Stimulated activated CD4-positive, alpha-beta T cell treated with anti-CD3 and anti-CD28 coated beads, Interleukin-4, amount 100 ng/mL, for 4 hours (primary cell): ENCODE data around the gene NPBWR2.

ENCODE experiments used
- DNase-seq, 2 experiments: peaks; one replicate each; pipeline ENCODE4 v3.0.0-alpha.2; 2020

Gene NPBWR2

GRCh38 chr20:64083804-64084684, 23.3 kb downstream of the NPBWR2 start, which contains the start of gene LKAAEAR1:
Gene LKAAEAR1, minus strand, starts transcription at chr20:64084398. Its CDS starts 179 bp downstream, at chr20:64084219.
- DNase-seq, result no peak

- peak; percentile 59 to 75 for DNase-seq
Measured at GRCh38 chr20:64083378-64083803, 24.0 kb downstream of the NPBWR2 start.

- DNase-seq, result no peak
Measured at GRCh38 chr20:64082820-64083377, 24.5 kb downstream of the NPBWR2 start.

- DNase-seq, result no peak
Measured at GRCh38 chr20:64082126-64082731, 25.1 kb downstream of the NPBWR2 start.

- DNase-seq, result no peak
Measured at GRCh38 chr20:64081624-64081964, 25.8 kb downstream of the NPBWR2 start.

- no peak for DNase-seq
Measured at GRCh38 chr20:64080813-64081623, 26.3 kb downstream of the NPBWR2 start.

GRCh38 chr20:64080013-64080812, 27.2 kb downstream of the NPBWR2 start, which contains the start of gene OPRL1:
Gene OPRL1, plus strand, starts transcription at chr20:64080082. Its CDS starts 12,639 bp downstream, at chr20:64092721.
- peak in 1 of 2 experiments; percentile 50 for DNase-seq

- peak; percentile 67 to 71 for DNase-seq
Measured at GRCh38 chr20:64079273-64080012, 27.9 kb downstream of the NPBWR2 start, which contains the start of gene RGS19. Gene RGS19, minus strand, starts transcription at chr20:64079518. Its CDS starts 2,632 bp downstream, at chr20:64076886.

- no peak for DNase-seq
Measured at GRCh38 chr20:64078934-64079272, 28.5 kb downstream of the NPBWR2 start.

GRCh38 chr20:64077876-64078551, 29.4 kb downstream of the NPBWR2 start:
- DNase-seq, result peak; percentile 41 to 46

GRCh38 chr20:64077541-64077875, 29.9 kb downstream of the NPBWR2 start:
- no peak for DNase-seq

GRCh38 chr20:64077094-64077493, 30.3 kb downstream of the NPBWR2 start:
- no peak for DNase-seq

GRCh38 chr20:64076061-64076997, 31.0 kb downstream of the NPBWR2 start:
- no peak for DNase-seq

GRCh38 chr20:64075556-64075955, 31.8 kb downstream of the NPBWR2 start:
- no peak for DNase-seq

GRCh38 chr20:64074963-64075362, 32.4 kb downstream of the NPBWR2 start:
- DNase-seq, result no peak

- DNase-seq, result no peak
Measured at GRCh38 chr20:64074184-64074789, 33.1 kb downstream of the NPBWR2 start.

GRCh38 chr20:64073476-64074183, 33.7 kb downstream of the NPBWR2 start:
- no peak for DNase-seq

GRCh38 chr20:64072498-64073063, 34.8 kb downstream of the NPBWR2 start:
- no peak for DNase-seq
